ENCODE measurements around the gene TIMM44.

GRCh38 chr19:7961920-7962626 is 18.6 kb upstream of the TIMM44 start:
- TF ChIP-seq, protein P1, sequence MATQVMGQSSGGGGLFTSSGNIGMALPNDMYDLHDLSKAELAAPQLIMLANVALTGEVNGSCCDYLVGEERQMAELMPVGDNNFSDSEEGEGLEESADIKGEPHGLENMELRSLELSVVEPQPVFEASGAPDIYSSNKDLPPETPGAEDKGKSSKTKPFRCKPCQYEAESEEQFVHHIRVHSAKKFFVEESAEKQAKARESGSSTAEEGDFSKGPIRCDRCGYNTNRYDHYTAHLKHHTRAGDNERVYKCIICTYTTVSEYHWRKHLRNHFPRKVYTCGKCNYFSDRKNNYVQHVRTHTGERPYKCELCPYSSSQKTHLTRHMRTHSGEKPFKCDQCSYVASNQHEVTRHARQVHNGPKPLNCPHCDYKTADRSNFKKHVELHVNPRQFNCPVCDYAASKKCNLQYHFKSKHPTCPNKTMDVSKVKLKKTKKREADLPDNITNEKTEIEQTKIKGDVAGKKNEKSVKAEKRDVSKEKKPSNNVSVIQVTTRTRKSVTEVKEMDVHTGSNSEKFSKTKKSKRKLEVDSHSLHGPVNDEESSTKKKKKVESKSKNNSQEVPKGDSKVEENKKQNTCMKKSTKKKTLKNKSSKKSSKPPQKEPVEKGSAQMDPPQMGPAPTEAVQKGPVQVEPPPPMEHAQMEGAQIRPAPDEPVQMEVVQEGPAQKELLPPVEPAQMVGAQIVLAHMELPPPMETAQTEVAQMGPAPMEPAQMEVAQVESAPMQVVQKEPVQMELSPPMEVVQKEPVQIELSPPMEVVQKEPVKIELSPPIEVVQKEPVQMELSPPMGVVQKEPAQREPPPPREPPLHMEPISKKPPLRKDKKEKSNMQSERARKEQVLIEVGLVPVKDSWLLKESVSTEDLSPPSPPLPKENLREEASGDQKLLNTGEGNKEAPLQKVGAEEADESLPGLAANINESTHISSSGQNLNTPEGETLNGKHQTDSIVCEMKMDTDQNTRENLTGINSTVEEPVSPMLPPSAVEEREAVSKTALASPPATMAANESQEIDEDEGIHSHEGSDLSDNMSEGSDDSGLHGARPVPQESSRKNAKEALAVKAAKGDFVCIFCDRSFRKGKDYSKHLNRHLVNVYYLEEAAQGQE (IDR thresholded peaks at IDR 0.05; ENCODE audit: insufficient read depth in 1 of 2, low read depth in 2 of 2, low read length in 2 of 2) = no peak
- TF ChIP-seq POLR2AphosphoS5 (IDR thresholded peaks at IDR 0.05; ENCODE audit: low read depth, low read length) (no peak), TAF1 (IDR thresholded peaks at IDR 0.05; ENCODE audit: borderline replicate concordance, insufficient read depth, low read length) (no peak)
